RWPE1 (cell line): ENCODE results near the gene WWOX.
A peak's percentile ranks its signal among the peaks of the same experiment; 100 is the strongest.

ENCODE experiments used
- CTCF ChIA-PET: fragments of 350-600 bp; sonication (Branson Sonifier 250); formaldehyde crosslinking; extraction: SDS; loops from one replicate; lab custom pipeline; 2021; lab: Yijun Ruan, JAX
- POLR2A ChIA-PET: fragments of 400-600 bp; formaldehyde crosslinking; extraction: SDS; loops from one replicate; lab custom pipeline; 2020; ENCODE audit warnings: antibody characterized with exemption; ENCODE audit not compliant: low non-redundant PET; lab: Yijun Ruan, JAX
- DNase-seq: peaks from one replicate; pipeline ENCODE4 v3.0.0; 2012; ENCODE audit warnings: low spot score
- H3K27ac ChIP-seq: fragments of 450-650 bp; 2 replicates; pipeline ENCODE4 v1.5.1; 2017
- CTCF ChIP-seq: fragments of 450-650 bp; conservative IDR thresholded peaks from 2 replicates; pipeline ENCODE4 v1.5.1; 2017; ENCODE audit warnings: low read depth, mild to moderate bottlenecking

The WWOX gene

DNA sequence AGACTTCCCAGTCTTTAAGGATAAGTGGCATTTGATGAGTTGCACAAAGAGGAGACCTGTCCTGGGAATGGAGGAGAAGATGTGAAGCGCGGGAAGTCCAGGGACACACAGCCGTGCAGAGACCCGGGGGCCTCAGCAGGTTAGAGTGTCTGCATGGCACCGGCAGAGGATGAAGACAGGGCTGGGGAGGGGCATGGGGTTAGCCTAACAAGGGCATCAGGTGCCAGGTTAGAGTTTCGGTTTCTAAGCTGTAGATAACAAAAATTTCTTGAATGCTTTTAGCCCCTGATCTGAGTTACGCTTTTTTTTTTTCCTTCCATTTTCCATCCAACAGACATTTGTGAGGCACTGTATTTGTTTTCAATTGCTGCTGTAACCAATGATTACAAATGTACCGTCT is 906.8 kb downstream of the WWOX start:
- POLR2A ChIA-PET = no interaction called here
- no peak for TF ChIP-seq CTCF
- CTCF ChIA-PET = interaction anchor here (0.6 kb wide), 1 partner anchor 941 kb away, joined by 3 read pairs; no protein-coding TSS in a partner anchor

GRCh38 chr16:79006765-79007164 is 907.3 kb downstream of the WWOX start:
- ChIA-PET CTCF (no interaction called here), POLR2A (no interaction called here)
- no peak for TF ChIP-seq CTCF
- DNase-seq = no peak
- no peak overlapping the region for H3K27ac ChIP-seq

More for the DNA sequence above, 906.8 kb downstream of the WWOX start:
- no peak overlapping the region for H3K27ac ChIP-seq
- DNase-seq = no peak

GRCh38 chr16:79007614-79008013 is 908.2 kb downstream of the WWOX start:
- ChIA-PET POLR2A (no interaction called here), CTCF (no interaction called here)
- H3K27ac ChIP-seq = no peak overlapping the region

GRCh38 chr16:79008036-79008868 is 908.8 kb downstream of the WWOX start:
- no peak overlapping the region for H3K27ac ChIP-seq
- ChIA-PET POLR2A (no interaction called here), CTCF (interaction anchor here (0.7 kb wide), 1 partner anchor 421 kb away, joined by 4 read pairs; no protein-coding TSS in a partner anchor)
- no peak for TF ChIP-seq CTCF
- no peak for DNase-seq

More at GRCh38 chr16:79007614-79008013, 908.2 kb downstream of the WWOX start:
- DNase-seq = peak; percentile 36
- no peak for TF ChIP-seq CTCF

DNA sequence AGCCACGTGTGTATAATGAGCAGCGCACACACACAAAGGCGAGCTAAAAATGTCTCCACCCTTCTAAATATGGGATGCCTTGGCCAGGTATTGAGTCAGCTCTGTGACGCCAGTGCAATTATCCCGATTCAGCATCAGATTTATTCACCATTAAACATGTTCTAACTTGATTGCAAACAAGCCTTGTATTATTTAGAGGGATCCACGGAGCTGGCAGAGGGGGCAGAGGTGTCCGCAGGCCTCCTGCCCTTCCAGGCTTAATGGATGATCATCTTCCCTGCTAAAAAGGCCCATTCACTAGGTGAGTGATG is 909.4 kb downstream of the WWOX start:
- CTCF ChIA-PET = interaction anchor here (0.7 kb wide), 2 partner anchors 421 to 1018 kb away, joined by 3 to 4 read pairs; no protein-coding TSS in a partner anchor
- TF ChIP-seq CTCF = no peak
- DNase-seq = peak; percentile 73
- no peak overlapping the region for H3K27ac ChIP-seq
- POLR2A ChIA-PET = no interaction called here

GRCh38 chr16:79009896-79010295 is 910.4 kb downstream of the WWOX start:
- POLR2A ChIA-PET = no interaction called here
- no peak overlapping the region for H3K27ac ChIP-seq
- DNase-seq = no peak
- CTCF ChIA-PET = no interaction called here
- no peak for TF ChIP-seq CTCF
